OCI-LY3 (cell line): Measurements from ENCODE around the gene AKIRIN1.
"Not testable (repeated sequence)": the region's sequence is repeated elsewhere in the genome, so short reads cannot be mapped to it uniquely, and the experiment has no call there.

Experiments
- CTCF ChIP-seq: fragments of 200-600, 300-600 bp; sonication (generic); IDR thresholded peaks from 2 replicates; pipeline ENCODE4 v1.5.1; 2014; ENCODE audit warnings: antibody characterized with exemption, low read length, low read depth
- EZH2phosphoT487 ChIP-seq: fragments of 200-600 bp; shearing (Covaris generic); IDR thresholded peaks from 2 replicates; pipeline ENCODE4 v1.6.1; 2018; ENCODE audit warnings: antibody characterized with exemption, mixed run types, low read depth

GRCh38 chr1:39051193-39051850, 60.2 kb downstream of the AKIRIN1 start:
- TF ChIP-seq CTCF, EZH2phosphoT487: not testable (repeated sequence)
